ENCODE results near the gene RPS27. TPM values are rescaled to one million over a fixed set of nuclear protein-coding genes. Genes with fewer than 3 reads are reported as not detected.
"Not testable (repeated sequence)": the region's sequence is repeated elsewhere in the genome, so short reads cannot be mapped to it uniquely, and the experiment has no call there.

RPS27 gene
- polyA plus RNA-seq, 1 donor from 2014 or later = 2,235 TPM

- no peaks in the 10 kb centered on the region for H3K79me2 ChIP-seq (replicated peaks; ENCODE audit: insufficient read depth, low read length)
- H3K36me3 ChIP-seq (ENCODE audit: insufficient read depth, low read length) = no peaks in the 10 kb centered on the region
- H3K9me2 ChIP-seq (ENCODE audit: insufficient read depth, low read length) = no peaks in the 10 kb centered on the region
- H3K9ac ChIP-seq (ENCODE audit: low read length) = no peak overlapping the region
- no peak for TF ChIP-seq MXI1 (conservative IDR thresholded peaks at IDR 0.05; ENCODE audit: poor library complexity, severe bottlenecking)
- TF ChIP-seq POLR2AphosphoS5 (IDR thresholded peaks at IDR 0.05) = no peak
- no peak for TF ChIP-seq SMC3 (conservative IDR thresholded peaks at IDR 0.05; ENCODE audit: poor library complexity)
- TF ChIP-seq CTCF (IDR thresholded peaks at IDR 0.05; ENCODE audit: poor library complexity, severe bottlenecking) = no peak
- TF ChIP-seq TAF1 (IDR thresholded peaks at IDR 0.05; ENCODE audit: low read depth) = no peak
- TF ChIP-seq REST (IDR thresholded peaks at IDR 0.05; ENCODE audit: borderline replicate concordance) = no peak
- no peak for TF ChIP-seq EP300 (conservative IDR thresholded peaks at IDR 0.05; ENCODE audit: poor library complexity, severe bottlenecking)
- TF ChIP-seq EZH2 (IDR thresholded peaks at IDR 0.05; ENCODE audit: borderline replicate concordance, insufficient read depth, low read length, poor library complexity, severe bottlenecking) = no peak
- TF ChIP-seq RAD21 (conservative IDR thresholded peaks at IDR 0.05) = no peak
- H3K4me3 ChIP-seq (ENCODE audit: low read length) = no peak overlapping the region
- no peaks in the 10 kb centered on the region for H3F3A ChIP-seq (ENCODE audit: insufficient read depth, low read length, poor library complexity, severe bottlenecking)
- H3K9me3 ChIP-seq (ENCODE audit: low read length) = no peaks in the 10 kb centered on the region
- H3K27me3 ChIP-seq (ENCODE audit: insufficient read depth, low read depth, low read length) = no peaks in the 10 kb centered on the region
- no peak overlapping the region for H2AFZ ChIP-seq (ENCODE audit: low read depth, low read length)
- no peak overlapping the region for H3K4me2 ChIP-seq (ENCODE audit: low read length)
- no peaks in the 10 kb centered on the region for H4K20me1 ChIP-seq (ENCODE audit: insufficient read depth)
- no peak overlapping the region for H3K27ac ChIP-seq (ENCODE audit: low read length)
Observed at GRCh38 chr1:154006136-154006535, 15.6 kb downstream of the RPS27 start.

DNA sequence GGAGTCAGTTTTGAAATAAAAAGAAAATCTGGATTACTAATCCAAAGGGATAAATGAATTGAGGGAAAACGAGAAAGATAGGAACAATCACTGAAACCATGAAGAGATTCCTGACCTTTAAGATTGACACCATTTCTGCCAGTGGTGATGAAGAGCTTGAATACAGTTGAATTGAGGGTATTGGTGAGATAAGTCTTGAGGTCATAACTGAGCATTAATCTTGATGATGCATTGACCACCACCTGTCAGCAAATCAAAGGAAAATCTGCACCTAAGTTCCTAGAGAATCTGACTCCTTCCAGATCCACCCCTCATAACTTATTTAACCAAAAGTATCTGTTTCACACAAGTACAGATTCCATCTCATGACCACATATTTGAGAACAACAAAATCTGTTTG is 21.6 kb downstream of the RPS27 start:
- no peaks in the 10 kb centered on the region for H3F3A ChIP-seq (ENCODE audit: insufficient read depth, low read length, poor library complexity, severe bottlenecking)
- TF ChIP-seq RAD21 (conservative IDR thresholded peaks at IDR 0.05) = no peak
- no peak for TF ChIP-seq REST (IDR thresholded peaks at IDR 0.05; ENCODE audit: borderline replicate concordance)
- no peak for TF ChIP-seq MXI1 (conservative IDR thresholded peaks at IDR 0.05; ENCODE audit: poor library complexity, severe bottlenecking)
- TF ChIP-seq EZH2 (IDR thresholded peaks at IDR 0.05; ENCODE audit: borderline replicate concordance, insufficient read depth, low read length, poor library complexity, severe bottlenecking) = no peak
- no peak for TF ChIP-seq POLR2AphosphoS5 (IDR thresholded peaks at IDR 0.05)
- TF ChIP-seq TAF1 (IDR thresholded peaks at IDR 0.05; ENCODE audit: low read depth) = no peak
- TF ChIP-seq EP300 (conservative IDR thresholded peaks at IDR 0.05; ENCODE audit: poor library complexity, severe bottlenecking) = no peak
- no peak for TF ChIP-seq SMC3 (conservative IDR thresholded peaks at IDR 0.05; ENCODE audit: poor library complexity)
- no peak for TF ChIP-seq CTCF (IDR thresholded peaks at IDR 0.05; ENCODE audit: poor library complexity, severe bottlenecking)
- H3K36me3 ChIP-seq (ENCODE audit: insufficient read depth, low read length) = no peaks in the 10 kb centered on the region
- no peaks in the 10 kb centered on the region for H3K9me3 ChIP-seq (ENCODE audit: low read length)
- no peak overlapping the region for H3K4me3 ChIP-seq (ENCODE audit: low read length)
- no peaks in the 10 kb centered on the region for H3K9me2 ChIP-seq (ENCODE audit: insufficient read depth, low read length)
- no peak overlapping the region for H3K27ac ChIP-seq (ENCODE audit: low read length)
- no peak overlapping the region for H3K4me2 ChIP-seq (ENCODE audit: low read length)
- H3K79me2 ChIP-seq (replicated peaks; ENCODE audit: insufficient read depth, low read length) = no peaks in the 10 kb centered on the region
- H4K20me1 ChIP-seq (ENCODE audit: insufficient read depth) = no peaks in the 10 kb centered on the region
- no peak overlapping the region for H2AFZ ChIP-seq (ENCODE audit: low read depth, low read length)
- no peaks in the 10 kb centered on the region for H3K27me3 ChIP-seq (ENCODE audit: insufficient read depth, low read depth, low read length)
- H3K9ac ChIP-seq (ENCODE audit: low read length) = no peak overlapping the region

- H3K79me2 ChIP-seq (replicated peaks; ENCODE audit: insufficient read depth, low read length); H3K36me3 ChIP-seq (ENCODE audit: insufficient read depth, low read length); H3K4me2 ChIP-seq (ENCODE audit: low read length); H3K9me2 ChIP-seq (ENCODE audit: insufficient read depth, low read length); H3K4me3 ChIP-seq (ENCODE audit: low read length); H3K9me3 ChIP-seq (ENCODE audit: low read length); H3K9ac ChIP-seq (ENCODE audit: low read length); H4K20me1 ChIP-seq (ENCODE audit: insufficient read depth); H3F3A ChIP-seq (ENCODE audit: insufficient read depth, low read length, poor library complexity, severe bottlenecking); H3K27ac ChIP-seq (ENCODE audit: low read length); H2AFZ ChIP-seq (ENCODE audit: low read depth, low read length); H3K27me3 ChIP-seq (ENCODE audit: insufficient read depth, low read depth, low read length): not testable (repeated sequence)
Observed at GRCh38 chr1:154012543-154012942, 22.0 kb downstream of the RPS27 start.

Data from neural cell (in vitro differentiated cells).